Activated CD8-positive, alpha-beta memory T cell treated with anti-CD3 and anti-CD28 coated beads for 4 hours (primary cell): ENCODE measurements around the gene OR11H7.
"Not testable (repeated sequence)": the region's sequence is repeated elsewhere in the genome, so short reads cannot be mapped to it uniquely, and the experiment has no call there.

ENCODE experiments used
- DNase-seq, 2 donors: peaks; one replicate each; pipeline ENCODE4 v3.0.0-alpha.2; 2020; ENCODE audit warnings: low read depth in 2 of 2

Gene OR11H7

DNA sequence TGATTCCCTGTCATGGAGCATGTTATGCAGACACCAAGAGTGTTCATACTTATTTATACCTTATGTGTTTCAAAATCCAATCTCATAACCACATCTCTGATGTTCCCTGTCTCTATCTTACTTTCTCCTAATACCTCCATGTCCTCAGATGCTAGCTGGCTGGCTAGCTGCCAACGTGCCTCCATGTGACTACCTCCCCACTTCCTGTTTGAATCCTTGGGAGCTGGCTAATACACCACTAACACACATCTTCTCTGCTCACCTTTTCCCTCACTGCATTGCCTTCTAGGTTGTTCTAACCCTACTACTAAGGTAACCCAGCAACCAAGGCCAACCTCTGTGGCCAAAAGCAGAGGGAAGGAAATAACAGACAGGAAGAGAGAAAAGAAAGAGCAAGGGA lies 49.6 kb downstream of the OR11H7 start:
- no peak for DNase-seq

- not testable (repeated sequence) for DNase-seq
Measured at GRCh38 chr14:20280265-20280664, 51.5 kb downstream of the OR11H7 start.
